MM.1S (cell line): ENCODE data around the gene SEMA4D.

Experiments
- DNase-seq: peaks from one replicate; pipeline ENCODE4 v3.0.0-alpha.2; 2015
- H2AFZ ChIP-seq: fragments of 300-600 bp; sonication (generic); 2 replicates; pipeline ENCODE4 v1.6.0; 2016; ENCODE audit warnings: antibody characterized with exemption, low read length
- H3F3A ChIP-seq: fragments of 300-600 bp; sonication (generic); 2 replicates; pipeline ENCODE4 v1.6.1; 2016; ENCODE audit warnings: mild to moderate bottlenecking, antibody characterized with exemption, low read length, moderate library complexity, mixed read lengths; ENCODE audit not compliant: insufficient read depth
- H3K27ac ChIP-seq: fragments of 300-600 bp; sonication (generic); 2 replicates; pipeline ENCODE4 v1.5.1; 2016; ENCODE audit warnings: mild to moderate bottlenecking, low read length
- H3K27me3 ChIP-seq: fragments of 300-600 bp; sonication (generic); replicated peaks from 2 replicates; pipeline ENCODE4 v1.6.0; 2016; ENCODE audit warnings: low read length; ENCODE audit not compliant: insufficient read depth
- H3K36me3 ChIP-seq: fragments of 300-600 bp; sonication (generic); replicated peaks from 2 replicates; pipeline ENCODE4 v1.6.1; 2016; ENCODE audit warnings: mild to moderate bottlenecking, low read length, mixed read lengths; ENCODE audit not compliant: insufficient read depth
- H3K4me1 ChIP-seq: fragments of 300-600 bp; sonication (generic); 2 replicates; pipeline ENCODE4 v1.6.1; 2016; ENCODE audit warnings: low read length, mixed read lengths
- H3K4me2 ChIP-seq: fragments of 300-600 bp; sonication (generic); 2 replicates; pipeline ENCODE4 v1.6.0; 2016; ENCODE audit warnings: low read depth, low read length
- H3K4me3 ChIP-seq: fragments of 300-600 bp; sonication (generic); 2 replicates; pipeline ENCODE4 v1.5.1; 2016; ENCODE audit warnings: low read length, mixed read lengths
- H3K79me2 ChIP-seq: fragments of 300-600 bp; sonication (generic); 2 replicates; pipeline ENCODE4 v1.6.1; 2016; ENCODE audit warnings: mixed run types, low read length, mixed read lengths
- H3K9ac ChIP-seq: fragments of 300-600 bp; sonication (generic); 2 replicates; pipeline ENCODE4 v1.6.1; 2016; ENCODE audit warnings: low read length, mixed read lengths
- H3K9me2 ChIP-seq: fragments of 300-600 bp; sonication (generic); replicated peaks from 2 replicates; pipeline ENCODE4 v1.6.1; 2016; ENCODE audit warnings: mild to moderate bottlenecking, low read length, mixed read lengths; ENCODE audit not compliant: insufficient read depth
- H3K9me3 ChIP-seq: fragments of 300-600 bp; sonication (generic); replicated peaks from 2 replicates; pipeline ENCODE4 v1.6.1; 2016; ENCODE audit warnings: mild to moderate bottlenecking, low read length, mixed read lengths; ENCODE audit not compliant: insufficient read depth
- H4K20me1 ChIP-seq: fragments of 300-600 bp; sonication (generic); 2 replicates; pipeline ENCODE4 v1.6.1; 2016; ENCODE audit warnings: mild to moderate bottlenecking, low read length, moderate library complexity, mixed read lengths; ENCODE audit not compliant: insufficient read depth
- CTCF ChIP-seq: fragments of 300-600 bp; sonication (generic); IDR thresholded peaks from 2 replicates; pipeline ENCODE4 v1.5.1; 2016; ENCODE audit warnings: antibody characterized with exemption, low read length, mixed read lengths
- EZH2 ChIP-seq: fragments of 300-600 bp; sonication (generic); optimal IDR thresholded peaks from 2 replicates; pipeline ENCODE3; 2017; ENCODE audit warnings: low read depth, mild to moderate bottlenecking, antibody characterized with exemption, low read length, mixed read lengths
- EZH2phosphoT487 ChIP-seq: fragments of 300-600 bp; sonication (generic); IDR thresholded peaks from 2 replicates; pipeline ENCODE4 v1.6.1; 2018; ENCODE audit warnings: antibody characterized with exemption, low read length

The SEMA4D gene

GRCh38 chr9:89439571-89439970, 58.3 kb downstream of the SEMA4D start:
- Histone ChIP-seq H3K9me2 (no peaks in the 10 kb centered on the region), H4K20me1 (peaks cover 5% of the 10 kb centered on the region; the same call in 1 of the 2 replicates), H3K79me2 (peaks cover 90% of the 10 kb centered on the region), H3K27ac (no peak overlapping the region), H3K4me2 (no peak overlapping the region), H2AFZ (no peak overlapping the region), H3K36me3 (no peaks in the 10 kb centered on the region), H3F3A (peaks cover 41% of the 10 kb centered on the region), H3K4me3 (no peak overlapping the region), H3K27me3 (no peaks in the 10 kb centered on the region), H3K4me1 (peaks cover 66% of the 10 kb centered on the region), H3K9ac (no peak overlapping the region), H3K9me3 (no peaks in the 10 kb centered on the region)
- no peak for DNase-seq
- TF ChIP-seq EZH2 (no peak), EZH2phosphoT487 (no peak)

DNA sequence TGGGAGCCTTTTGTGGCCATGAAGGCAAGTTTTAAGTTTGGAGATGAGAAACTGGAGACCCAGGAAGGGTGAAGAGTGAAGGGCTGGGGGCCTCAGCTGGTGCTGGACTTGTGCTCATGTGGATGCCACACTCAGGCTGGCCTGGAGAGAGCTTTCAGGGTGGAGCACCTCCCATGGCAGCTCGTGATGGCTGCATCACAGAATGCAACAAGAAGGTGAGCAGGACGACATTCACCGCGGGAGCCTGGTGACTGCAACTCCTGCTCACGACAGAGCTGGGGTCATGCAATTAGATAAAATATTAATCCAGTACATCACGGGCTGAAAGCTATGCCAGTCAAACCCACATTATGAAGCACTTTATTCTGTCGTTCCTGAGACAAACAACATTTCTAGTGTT, 59.7 kb downstream of the SEMA4D start:
- H3K27me3 ChIP-seq = no peaks in the 10 kb centered on the region
- DNase-seq = no peak
- peaks cover 41% of the 10 kb centered on the region for H3F3A ChIP-seq
- H3K9me2 ChIP-seq = no peaks in the 10 kb centered on the region
- TF ChIP-seq CTCF (no peak), EZH2 (no peak), EZH2phosphoT487 (no peak)
- peaks cover 5% of the 10 kb centered on the region; the same call in 1 of the 2 replicates for H4K20me1 ChIP-seq
- peaks cover 90% of the 10 kb centered on the region for H3K79me2 ChIP-seq
- H2AFZ ChIP-seq = no peak overlapping the region
- peaks cover 65% of the 10 kb centered on the region for H3K4me1 ChIP-seq
- peak overlapping the region; percentile 72 for H3K27ac ChIP-seq
- no peak overlapping the region for H3K4me3 ChIP-seq
- peak overlapping the region; percentile 51; the same call in 1 of the 2 replicates for H3K4me2 ChIP-seq
- H3K9ac ChIP-seq = peak overlapping the region; percentile 21; the same call in 1 of the 2 replicates
- no peaks in the 10 kb centered on the region for H3K9me3 ChIP-seq
- H3K36me3 ChIP-seq = no peaks in the 10 kb centered on the region

DNA sequence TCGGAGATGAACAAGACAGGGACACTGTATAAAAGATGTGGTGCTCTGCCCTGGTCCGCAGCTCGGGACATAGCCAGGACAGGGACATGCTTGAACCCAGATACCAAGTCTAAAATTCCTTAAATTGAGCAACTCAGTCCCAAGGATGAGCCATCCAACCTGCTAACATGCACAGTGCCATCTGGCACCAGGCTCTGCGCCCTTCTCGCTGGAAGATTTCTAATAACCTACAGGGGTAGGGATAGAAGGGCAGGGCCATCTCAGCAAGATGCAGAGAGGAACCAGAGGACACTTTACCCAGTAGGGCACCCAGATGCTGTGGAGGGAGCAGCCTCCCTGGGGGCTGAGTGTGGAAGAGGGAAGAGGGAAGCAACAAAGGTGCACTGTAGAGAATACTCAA, 60.1 kb downstream of the SEMA4D start:
- Histone ChIP-seq H3K4me1 (peaks cover 65% of the 10 kb centered on the region), H4K20me1 (peaks cover 2% of the 10 kb centered on the region; the same call in 1 of the 2 replicates), H3K9ac (peak overlapping the region; percentile 21; the same call in 1 of the 2 replicates), H3K27ac (peak overlapping the region; percentile 72), H3K9me2 (no peaks in the 10 kb centered on the region), H3K4me3 (no peak overlapping the region), H3K79me2 (peaks cover 90% of the 10 kb centered on the region), H2AFZ (no peak overlapping the region), H3K4me2 (peak overlapping the region; percentile 51), H3K9me3 (no peaks in the 10 kb centered on the region), H3F3A (peaks cover 38% of the 10 kb centered on the region), H3K27me3 (no peaks in the 10 kb centered on the region), H3K36me3 (no peaks in the 10 kb centered on the region)
- no peak for DNase-seq
- TF ChIP-seq CTCF (no peak), EZH2phosphoT487 (no peak), EZH2 (no peak)

- Histone ChIP-seq H3K79me2 (peaks cover 90% of the 10 kb centered on the region), H3K4me3 (peak overlapping the region; percentile 10; the same call in 1 of the 2 replicates), H3K4me2 (peak overlapping the region; percentile 71), H3K36me3 (no peaks in the 10 kb centered on the region), H3K27ac (peak overlapping the region; percentile 72), H3K9me2 (no peaks in the 10 kb centered on the region), H3K9ac (peak overlapping the region; percentile 35; the same call in 1 of the 2 replicates), H3F3A (peaks cover 34% of the 10 kb centered on the region), H4K20me1 (no peaks in the 10 kb centered on the region), H3K4me1 (peaks cover 65% of the 10 kb centered on the region), H3K9me3 (no peaks in the 10 kb centered on the region), H3K27me3 (no peaks in the 10 kb centered on the region), H2AFZ (no peak overlapping the region)
- DNase-seq = peak; percentile 96
- TF ChIP-seq EZH2phosphoT487 (no peak), EZH2 (no peak), CTCF (no peak)
Measured at GRCh38 chr9:89436963-89437625, 60.8 kb downstream of the SEMA4D start.
